WTC11 (cell line): Measurements from ENCODE around the gene RBM43. TPM values are rescaled to one million over a fixed set of nuclear protein-coding genes. Genes with fewer than 3 reads are reported as not detected.

ENCODE experiments used
- ATAC-seq: fragments of 200-7000 bp; cut with Tn5 transposase; 2 replicates; pipeline ENCODE4 v1.10.0; 2021; ENCODE audit warnings: mild to moderate bottlenecking, moderate library complexity
- CTCF ChIA-PET: fragments of 300-600 bp; sonication (Branson Sonifier 250); formaldehyde crosslinking; loops from one replicate; lab custom pipeline; 2021; ENCODE audit warnings: antibody characterized with exemption; lab: Charles Lee
- POLR2A ChIA-PET: fragments of 350-600 bp; sonication (Branson Sonifier 250); formaldehyde crosslinking; loops from one replicate; lab custom pipeline; 2021; ENCODE audit warnings: antibody characterized with exemption; lab: Charles Lee
- DNase-seq: peaks from one replicate; pipeline ENCODE4 v3.0.0; 2021; ENCODE audit warnings: low spot score
- H3K27ac Mint-ChIP-seq: 2 replicates; pipeline ENCODE4 v1.8.0; 2021; ENCODE audit warnings: mixed read lengths
- H3K27me3 Mint-ChIP-seq: 2 replicates; pipeline ENCODE4 v1.8.0; 2021; ENCODE audit warnings: low read depth, mild to moderate bottlenecking, moderate library complexity, mixed read lengths
- H3K36me3 Mint-ChIP-seq: 2 replicates; pipeline ENCODE4 v1.8.0; 2021; ENCODE audit warnings: mixed read lengths
- H3K4me1 Mint-ChIP-seq: 2 replicates; pipeline ENCODE4 v1.8.0; 2022; ENCODE audit warnings: mixed read lengths
- H3K4me3 Mint-ChIP-seq: 2 replicates; pipeline ENCODE4 v1.8.0; 2021; ENCODE audit warnings: mild to moderate bottlenecking, moderate library complexity, mixed read lengths
- H3K9me3 Mint-ChIP-seq: 2 replicates; pipeline ENCODE4 v1.8.0; 2021; ENCODE audit warnings: mixed read lengths
- AR ChIP-seq: fragments of 250-450 bp; sonication (Bioruptor Pico); IDR thresholded peaks from 2 replicates; pipeline ENCODE4 v1.9.0; 2021; ENCODE audit warnings: mild to moderate bottlenecking
- ATF3 ChIP-seq: sonication (generic); formaldehyde crosslinking; conservative IDR thresholded peaks from 2 replicates; pipeline ENCODE4 v1.8.1; 2022; ENCODE audit warnings: mild to moderate bottlenecking, missing genetic modification reagents
- E2F5 ChIP-seq: sonication (generic); formaldehyde crosslinking; IDR thresholded peaks from 2 replicates; pipeline ENCODE4 v1.8.1; 2022; ENCODE audit warnings: mild to moderate bottlenecking, moderate library complexity, missing genetic modification reagents
- JUN ChIP-seq: sonication (generic); formaldehyde crosslinking; IDR thresholded peaks from 2 replicates; pipeline ENCODE4 v1.8.0; 2023; ENCODE audit warnings: mild to moderate bottlenecking, missing genetic modification reagents
- MLX ChIP-seq: sonication (generic); formaldehyde crosslinking; IDR thresholded peaks from 2 replicates; pipeline ENCODE4 v1.8.1; 2023; ENCODE audit warnings: mild to moderate bottlenecking, missing genetic modification reagents, moderate library complexity
- MXD4 ChIP-seq: fragments of 250-450 bp; sonication (Bioruptor Pico); IDR thresholded peaks from 2 replicates; pipeline ENCODE4 v1.8.0; 2021; ENCODE audit warnings: mild to moderate bottlenecking, moderate library complexity, borderline replicate concordance
- PREB ChIP-seq: sonication (generic); formaldehyde crosslinking; IDR thresholded peaks from 2 replicates; pipeline ENCODE4 v1.8.1; 2022; ENCODE audit warnings: mild to moderate bottlenecking, missing genetic modification reagents, moderate library complexity, borderline replicate concordance
- ZNF219 ChIP-seq: sonication (generic); formaldehyde crosslinking; IDR thresholded peaks from 2 replicates; pipeline ENCODE4 v1.8.0; 2023; ENCODE audit warnings: missing genetic modification reagents, mild to moderate bottlenecking, borderline replicate concordance
- ZNF532 ChIP-seq: fragments of 250-450 bp; sonication (Bioruptor Pico); IDR thresholded peaks from 2 replicates; pipeline ENCODE4 v1.9.0; 2021; ENCODE audit warnings: mild to moderate bottlenecking, borderline replicate concordance
- ZNF671 ChIP-seq: fragments of 250-450 bp; sonication (Bioruptor Pico); IDR thresholded peaks from 2 replicates; pipeline ENCODE4 v1.8.0; 2021; ENCODE audit warnings: mild to moderate bottlenecking
- total RNA-seq: library from RNA; stranded (reverse); gene quantifications from 3 replicates; pipeline ENCODE4 v1.2.3, GENCODE V29; 2021

RBM43 gene
- total RNA-seq, 1 experiment from 2014 or later: 2.8 TPM

- CTCF ChIA-PET: no interaction called here
- ATAC-seq (no peak), DNase-seq (no peak)
- no peaks in the 10 kb centered on the region for H3K4me1 Mint-ChIP-seq
- TF ChIP-seq ZNF671 (CRISPR knock-in tag): no peak
- TF ChIP-seq JUN (CRISPR knock-in tag): no peak
- TF ChIP-seq AR (CRISPR knock-in tag): no peak
- no peak for TF ChIP-seq PREB
- TF ChIP-seq ATF3 (CRISPR knock-in tag): no peak
- no peak for TF ChIP-seq ZNF219 (CRISPR knock-in tag)
- no peak for TF ChIP-seq MXD4 (CRISPR knock-in tag)
- TF ChIP-seq MLX (CRISPR knock-in tag): no peak
- no peak for TF ChIP-seq ZNF532
- POLR2A ChIA-PET: interaction anchor here (0.6 kb wide), 1 partner anchor 1297 kb away, joined by 3 read pairs; no protein-coding TSS in a partner anchor
- H3K27me3 Mint-ChIP-seq: no peaks in the 10 kb centered on the region
- no peaks in the 10 kb centered on the region for H3K36me3 Mint-ChIP-seq
- no peak overlapping the region for H3K4me3 Mint-ChIP-seq
- H3K9me3 Mint-ChIP-seq: peaks cover 8% of the 10 kb centered on the region; the same call in 1 of the 2 replicates
- no peak overlapping the region for H3K27ac Mint-ChIP-seq
Measured at GRCh38 chr2:151282401-151282800, 20.7 kb upstream of the RBM43 start.

GRCh38 chr2:151280271-151280670 lies 18.6 kb upstream of the RBM43 start:
- H3K4me1 Mint-ChIP-seq: no peaks in the 10 kb centered on the region
- H3K36me3 Mint-ChIP-seq: no peaks in the 10 kb centered on the region
- TF ChIP-seq PREB (no peak), E2F5 (CRISPR knock-in tag) (no peak), ZNF219 (CRISPR knock-in tag) (no peak)
- DNase-seq (no peak), ATAC-seq (no peak)
- 0 out of 2 replicates have a peak, but pooled peaks cover 4% of the 10 kb centered on the region for H3K9me3 Mint-ChIP-seq
- ChIA-PET POLR2A (interaction anchor here (0.6 kb wide), 2 partner anchors 43 to 116 kb away, joined by 3 to 5 read pairs; no protein-coding TSS in a partner anchor), CTCF (interaction anchor here (0.7 kb wide), 1 partner anchor 9 kb away, joined by 3 read pairs; no protein-coding TSS in a partner anchor)
- H3K4me3 Mint-ChIP-seq: no peak overlapping the region
- H3K27ac Mint-ChIP-seq: no peak overlapping the region
- no peaks in the 10 kb centered on the region for H3K27me3 Mint-ChIP-seq
